HG03097 (cell line): ENCODE data around the gene MCRS1.

Source experiments
- ATAC-seq: cut with Tn5 transposase; IDR thresholded peaks from one replicate; pipeline ENCODE4 v1.9.1; 2021; ENCODE audit not compliant: unreplicated experiment, low FRiP score

Gene MCRS1

GRCh38 chr12:49582850-49583249, 14.9 kb upstream of the MCRS1 start:
- ATAC-seq, result no peak

GRCh38 chr12:49582201-49582600, 14.3 kb upstream of the MCRS1 start:
- ATAC-seq, result no peak

GRCh38 chr12:49580572-49581535, 12.9 kb upstream of the MCRS1 start:
- no peak for ATAC-seq

GRCh38 chr12:49578471-49579112, 10.7 kb upstream of the MCRS1 start:
- ATAC-seq, result no peak

- no peak for ATAC-seq
Observed at GRCh38 chr12:49577589-49578315, 9.8 kb upstream of the MCRS1 start.

GRCh38 chr12:49568442-49569162, 660 bp upstream of the MCRS1 start:
- peak; percentile 6 for ATAC-seq

GRCh38 chr12:49567302-49567610, 686 bp downstream of the MCRS1 start:
- ATAC-seq, result no peak

GRCh38 chr12:49566361-49566760, 1.6 kb downstream of the MCRS1 start:
- ATAC-seq, result no peak

GRCh38 chr12:49565406-49566265, 2.3 kb downstream of the MCRS1 start:
- ATAC-seq, result no peak

- ATAC-seq, result no peak
Observed at GRCh38 chr12:49564686-49565405, 3.1 kb downstream of the MCRS1 start.

GRCh38 chr12:49563951-49564685, 3.8 kb downstream of the MCRS1 start:
- ATAC-seq, result no peak

- no peak for ATAC-seq
Observed at GRCh38 chr12:49562831-49563230, 5.1 kb downstream of the MCRS1 start.

GRCh38 chr12:49562233-49562632, 5.7 kb downstream of the MCRS1 start:
- ATAC-seq, result no peak

GRCh38 chr12:49560695-49561094, 7.2 kb downstream of the MCRS1 start:
- ATAC-seq, result no peak

- ATAC-seq, result no peak
Observed at GRCh38 chr12:49559011-49559675, 8.8 kb downstream of the MCRS1 start.

GRCh38 chr12:49558526-49558925, 9.4 kb downstream of the MCRS1 start:
- ATAC-seq, result no peak

- no peak for ATAC-seq
Observed at GRCh38 chr12:49557917-49558215, 10.1 kb downstream of the MCRS1 start.
